H1 (cell line): ENCODE results near the gene MBLAC2. TPM values are rescaled to one million over a fixed set of nuclear protein-coding genes. Genes with fewer than 3 reads are reported as not detected.

ENCODE experiments used
- CEBPB ChIP-seq: IDR thresholded peaks from 2 replicates; pipeline ENCODE4 v1.6.1; 2012; ENCODE audit warnings: low read depth, low read length
- RAD21 ChIP-seq, 2 experiments: IDR thresholded peaks in 1 of 2; conservative IDR thresholded peaks in 1 of 2; 2 replicates each; pipeline ENCODE4 v1.6.1; 2011; ENCODE audit warnings: low read depth in 2 of 2, low read length in 2 of 2, improper control_type of control experiment in 1 of 2, inconsistent platforms in 1 of 2, mild to moderate bottlenecking in 1 of 2, moderate library complexity in 1 of 2
- TEAD4 ChIP-seq: IDR thresholded peaks from 2 replicates; pipeline ENCODE4 v1.6.1; 2012; ENCODE audit warnings: low read depth, low read length, inconsistent platforms, mixed read lengths
- polyA plus RNA-seq, 7 experiments: library from polyadenylated mRNA; depleted of rRNA in 3 of 7; stranded (reverse) in 5 of 7; unstranded in 2 of 7; fragments of >200 nt in 5 of 7; fragments of 200-250 nt in 2 of 7; gene quantifications; 1 replicate in 5 of 7; 2 replicates in 1 of 7; 4 replicates in 1 of 7; pipeline versions ENCODE4 v1.2.1 to v1.2.3, GENCODE V29; 2011 to 2013; ENCODE audit warnings: missing spikeins in 2 of 7, mixed read lengths in 2 of 7
- total RNA-seq: library from RNA; stranded (reverse); fragmentation: NEBNext Ultra II Directional; extraction: Animal tissue kit (Norgen Biotek cat#: 25700); gene quantifications from 2 replicates; pipeline ENCODE4 v1.2.1, GENCODE V29; 2021

MBLAC2 gene
- total and polyA plus RNA-seq, 2 of the 8 experiments (the other 6 are each of a cell fraction or from before 2014, with no cell fraction given): 2.8 to 6.7 TPM

- TF ChIP-seq RAD21 (IDR thresholded peaks at IDR 0.05 in 1 of 2, conservative IDR thresholded peaks at IDR 0.05 in 1 of 2; ENCODE audit: low read depth in 2 of 2, low read length in 2 of 2) (no peak), CEBPB (no peak), TEAD4 (no peak)
Measured at GRCh38 chr5:90438100-90438499, 36.5 kb downstream of the MBLAC2 start (continued).
